HL-60 (cell line): Measurements from ENCODE around the gene SRCIN1.
"Not testable (repeated sequence)": the region's sequence is repeated elsewhere in the genome, so short reads cannot be mapped to it uniquely, and the experiment has no call there.

Experiments used
- DNase-seq, 2 experiments: peaks; one replicate each; pipeline ENCODE4 v3.0.0-alpha.2; 2010 to 2020; ENCODE audit warnings: low read depth in 1 of 2, low spot score in 1 of 2
- H3K27ac ChIP-seq: fragments of 250-450 bp; sonication (Bioruptor Pico); replicated peaks from 2 replicates; pipeline ENCODE4 v1.5.1; 2020; ENCODE audit warnings: mild to moderate bottlenecking, moderate library complexity
- H3K27me3 ChIP-seq: fragments of 250-450 bp; sonication (Bioruptor Pico); 2 replicates; pipeline ENCODE4 v1.5.1; 2021; ENCODE audit warnings: mild to moderate bottlenecking, moderate library complexity; ENCODE audit not compliant: insufficient read depth, poor library complexity, severe bottlenecking
- H3K4me3 ChIP-seq: replicated peaks from 2 replicates; pipeline ENCODE4 v1.5.1; 2011; ENCODE audit warnings: mild to moderate bottlenecking, control low read depth, low read length; ENCODE audit not compliant: insufficient read depth
- CTCF ChIP-seq: IDR thresholded peaks from one replicate; pipeline ENCODE4 v1.5.1; 2011; ENCODE audit warnings: low read length, control low read depth, inconsistent platforms; ENCODE audit not compliant: insufficient read depth
- GABPA ChIP-seq: IDR thresholded peaks from 2 replicates; pipeline ENCODE4 v1.6.1; 2012; ENCODE audit warnings: low read depth
- POLR2AphosphoS5 ChIP-seq: IDR thresholded peaks from 2 replicates; pipeline ENCODE4 v1.6.1; 2012; ENCODE audit warnings: low read depth
- REST ChIP-seq: IDR thresholded peaks from 2 replicates; pipeline ENCODE4 v1.6.1; 2012; ENCODE audit warnings: low read depth; ENCODE audit not compliant: insufficient replicate concordance
- SPI1 ChIP-seq: IDR thresholded peaks from 2 replicates; pipeline ENCODE4 v1.6.1; 2012; ENCODE audit warnings: low read depth, mild to moderate bottlenecking, borderline replicate concordance

Gene SRCIN1

DNA sequence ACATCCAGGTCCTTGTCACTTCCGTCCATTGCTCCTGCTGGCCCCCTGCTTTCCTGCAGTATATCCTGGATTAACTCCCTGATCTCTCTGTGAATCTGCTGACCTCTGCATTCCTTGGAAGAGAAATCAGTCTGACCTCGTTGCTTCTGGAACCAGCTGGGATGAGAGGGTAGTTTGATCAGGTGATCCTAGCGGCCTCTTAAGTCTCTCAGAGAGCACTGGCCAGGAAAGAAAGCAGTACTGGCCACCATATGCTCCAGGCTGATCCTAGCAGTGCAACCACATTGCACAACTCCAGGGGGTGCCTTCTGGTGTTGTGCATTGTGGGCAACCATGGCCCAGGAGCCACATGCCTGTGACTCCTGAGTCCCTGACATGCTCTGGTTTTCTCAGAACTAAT, 98.3 kb downstream of the SRCIN1 start:
- Histone ChIP-seq H3K27me3 (no peaks in the 10 kb centered on the region), H3K27ac (no peak overlapping the region), H3K4me3 (no peak overlapping the region)
- TF ChIP-seq CTCF (no peak), GABPA (no peak), SPI1 (no peak), POLR2AphosphoS5 (no peak), REST (no peak)
- DNase-seq: no peak

GRCh38 chr17:38504216-38504615, 101.5 kb downstream of the SRCIN1 start:
- Histone ChIP-seq H3K27me3 (no peaks in the 10 kb centered on the region), H3K4me3 (no peak overlapping the region), H3K27ac (no peak overlapping the region)
- no peak for TF ChIP-seq POLR2AphosphoS5
- TF ChIP-seq SPI1: no peak
- TF ChIP-seq CTCF: no peak
- TF ChIP-seq GABPA: no peak
- no peak for TF ChIP-seq REST
- DNase-seq: no peak

DNA sequence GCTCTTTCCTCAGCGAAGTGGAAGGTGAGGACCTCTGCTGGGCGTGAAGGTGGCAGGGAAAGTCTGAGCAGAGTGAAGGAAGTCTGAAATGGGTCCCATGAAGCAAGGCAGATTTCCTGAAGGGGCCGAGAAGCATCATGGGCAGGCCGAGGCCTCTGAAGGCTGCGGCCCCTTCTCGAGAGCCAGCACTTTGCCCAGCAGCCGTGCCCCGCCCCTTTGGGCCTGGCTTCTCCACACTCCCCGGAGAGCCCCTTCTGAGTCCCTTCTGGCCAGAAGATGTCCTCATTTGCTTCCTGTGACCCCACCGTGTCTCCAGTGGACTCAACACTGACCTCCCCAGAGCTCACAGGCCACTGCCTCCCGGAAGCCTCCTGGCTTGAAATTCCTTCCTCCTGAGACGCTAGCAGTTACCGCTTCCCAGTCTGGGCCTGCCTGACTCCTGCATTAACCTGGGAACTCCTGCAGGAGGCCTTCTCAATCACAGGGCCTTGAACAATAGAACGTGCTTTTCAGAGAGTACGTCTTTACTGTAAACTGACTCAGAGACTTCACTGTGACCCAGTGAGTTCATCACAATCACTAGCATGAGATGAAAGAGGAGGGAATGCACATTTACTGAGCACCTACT, 102.4 kb downstream of the SRCIN1 start:
- not testable (repeated sequence) for H3K4me3 ChIP-seq, DNase-seq, H3K27ac ChIP-seq, H3K27me3 ChIP-seq

DNA sequence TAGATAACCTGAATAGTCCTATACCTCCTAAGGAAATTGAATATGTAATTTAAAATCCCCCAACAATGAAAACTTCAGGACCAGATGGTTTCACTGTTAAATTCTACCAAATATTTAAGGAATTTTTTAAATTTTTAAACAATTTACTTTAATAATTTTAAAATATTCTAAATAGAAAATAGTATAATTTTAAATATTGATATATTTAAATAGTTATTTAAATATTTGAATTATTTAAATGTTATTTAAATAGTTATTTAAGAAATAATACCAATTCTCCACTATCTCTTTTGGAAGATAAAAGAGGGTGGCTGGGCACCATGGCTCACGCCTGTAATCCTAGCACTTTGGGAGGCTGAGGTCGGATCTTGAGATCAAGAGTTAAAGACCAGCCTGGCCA, 104.0 kb downstream of the SRCIN1 start:
- H3K27ac ChIP-seq, H3K4me3 ChIP-seq: not testable (repeated sequence)

GRCh38 chr17:38499230-38499629, 106.5 kb downstream of the SRCIN1 start:
- H3K4me3 ChIP-seq, H3K27me3 ChIP-seq, H3K27ac ChIP-seq, DNase-seq: not testable (repeated sequence)

More for the DNA sequence above, 104.0 kb downstream of the SRCIN1 start:
- not testable (repeated sequence) for H3K27me3 ChIP-seq, DNase-seq
